Keratinocyte (primary cell): ENCODE measurements around the gene ABCC4. TPM values are rescaled to one million over a fixed set of nuclear protein-coding genes. Genes with fewer than 3 reads are reported as not detected.

ENCODE experiments used
- DNase-seq: peaks from one replicate; pipeline ENCODE4 v3.0.0-alpha.2; 2011; ENCODE audit warnings: low read depth, missing footprints, low spot score
- FAIRE-seq: peaks from 2 replicates; lab custom pipeline; 2011; peaks lifted over from hg19 to GRCh38; lab: Jason Lieb, UNC
- H2AFZ ChIP-seq: 2 replicates; pipeline ENCODE4 v1.6.0; 2012; ENCODE audit warnings: low read length, control low read depth, inconsistent platforms; ENCODE audit not compliant: control insufficient read depth
- H3K27ac ChIP-seq: 2 replicates; pipeline ENCODE4 v1.5.1; 2011; ENCODE audit warnings: low read length; ENCODE audit not compliant: control insufficient read depth, insufficient read depth
- H3K27me3 ChIP-seq: 3 replicates; pipeline ENCODE4 v1.6.0; 2011; ENCODE audit warnings: low read length; ENCODE audit not compliant: control insufficient read depth, insufficient read depth; ENCODE audit errors: extremely low read depth
- H3K36me3 ChIP-seq, 2 experiments: 2 replicates in 1 of 2; 3 replicates in 1 of 2; pipeline ENCODE4 v1.5.1; 2011; ENCODE audit warnings: low read length in 2 of 2, mild to moderate bottlenecking in 1 of 2; ENCODE audit not compliant: control insufficient read depth in 2 of 2, insufficient read depth in 2 of 2; ENCODE audit errors: extremely low read depth in 1 of 2
- H3K4me1 ChIP-seq: 3 replicates; pipeline ENCODE4 v1.5.1; 2011; ENCODE audit warnings: low read length; ENCODE audit not compliant: control insufficient read depth, insufficient read depth; ENCODE audit errors: extremely low read depth
- H3K4me2 ChIP-seq: 3 replicates; pipeline ENCODE4 v1.6.0; 2011; ENCODE audit warnings: low read depth, low read length; ENCODE audit not compliant: control insufficient read depth, insufficient read depth; ENCODE audit errors: extremely low read depth
- H3K4me3 ChIP-seq, 3 experiments: fragments of 200-600 bp in 1 of 3; sonication (generic) in 1 of 3; 2 replicates in 2 of 3; 3 replicates in 1 of 3; pipeline ENCODE4 v1.5.1; 2011 to 2016; ENCODE audit warnings: low read length in 3 of 3, mild to moderate bottlenecking in 3 of 3, control low read depth in 2 of 3, inconsistent platforms in 1 of 3, low read depth in 1 of 3, mixed read lengths in 1 of 3, mixed run types in 1 of 3, moderate library complexity in 1 of 3; ENCODE audit not compliant: control insufficient read depth in 2 of 3, insufficient read depth in 2 of 3; ENCODE audit errors: extremely low read depth in 1 of 3
- H3K79me2 ChIP-seq: 2 replicates; pipeline ENCODE4 v1.6.0; 2012; ENCODE audit warnings: low read length; ENCODE audit not compliant: control insufficient read depth, insufficient read depth
- H3K9ac ChIP-seq: 3 replicates; pipeline ENCODE4 v1.6.0; 2011; ENCODE audit warnings: low read length; ENCODE audit not compliant: control insufficient read depth, insufficient read depth; ENCODE audit errors: extremely low read depth
- H3K9me1 ChIP-seq: 3 replicates; pipeline ENCODE4 v1.6.0; 2011; ENCODE audit warnings: low read length; ENCODE audit not compliant: control insufficient read depth, insufficient read depth; ENCODE audit errors: extremely low read depth
- H3K9me3 ChIP-seq: 2 replicates; pipeline ENCODE4 v1.5.1; 2012; ENCODE audit warnings: low read depth, low read length; ENCODE audit not compliant: control insufficient read depth
- H4K20me1 ChIP-seq: 3 replicates; pipeline ENCODE4 v1.6.0; 2011; ENCODE audit warnings: low read length; ENCODE audit not compliant: control insufficient read depth, insufficient read depth; ENCODE audit errors: extremely low read depth
- EZH2 ChIP-seq: IDR thresholded peaks from one replicate; pipeline ENCODE4 v1.6.1; 2012; ENCODE audit warnings: inconsistent platforms, mild to moderate bottlenecking, low read length, moderate library complexity
- dilution Hi-C: fragments of 300-500 bp; cut with MboI; formaldehyde crosslinking; loops from one replicate; pipeline ENCODE4 v1.7.0; 2020; ENCODE audit warnings: low sequenced_read_pairs; ENCODE audit not compliant: extremely low pct_ligation_motif_present
- polyA plus RNA-seq, 5 experiments: library from polyadenylated mRNA; depleted of rRNA in 3 of 5; stranded (reverse) in 3 of 5; stranded (forward) in 1 of 5; unstranded in 1 of 5; fragments of >200 nt; gene quantifications; 1 replicate in 1 of 5; 2 replicates in 3 of 5; 3 replicates in 1 of 5; pipeline versions ENCODE4 v1.2.1 to v1.2.3, GENCODE V29; 2011 to 2012; ENCODE audit warnings: missing spikeins in 2 of 5, low read depth in 1 of 5, low replicate concordance in 1 of 5
- TF ChIP-seq, protein P1 (sequence below), 3 experiments: IDR thresholded peaks in 1 of 3; conservative IDR thresholded peaks in 1 of 3; optimal IDR thresholded peaks in 1 of 3; 2 replicates in 2 of 3; 3 replicates in 1 of 3; pipeline versions ENCODE3 to v1.5.1; 2011; ENCODE audit warnings: low read length in 3 of 3, mild to moderate bottlenecking in 3 of 3, moderate library complexity in 2 of 3, control low read depth in 1 of 3, inconsistent platforms in 1 of 3; ENCODE audit not compliant: insufficient read depth in 2 of 3; ENCODE audit errors: extremely low read depth in 1 of 3

The ABCC4 gene
- polyA plus RNA-seq, 1 donor (not counting 4 experiments of a cell fraction or from before 2014, with no cell fraction given) = 13.8 TPM

DNA sequence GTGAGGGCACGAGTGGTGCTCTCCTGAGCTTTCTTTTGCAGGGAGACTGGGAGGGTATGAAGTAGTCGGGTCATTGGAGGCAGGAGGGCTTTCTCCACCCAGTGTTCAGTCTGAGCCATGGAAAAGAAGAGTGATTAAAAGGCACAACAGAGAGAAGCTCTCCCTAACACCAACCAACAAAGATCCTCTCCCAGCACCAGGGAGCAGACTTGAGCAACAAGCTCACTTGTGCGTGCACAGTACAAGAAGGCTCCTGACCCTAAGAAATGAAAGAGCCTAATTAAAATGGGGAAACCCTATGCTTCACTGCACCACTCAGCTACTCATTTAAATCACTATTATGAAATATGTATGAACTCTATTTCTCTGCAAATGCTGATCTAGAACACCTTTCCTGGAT, 312.6 kb downstream of the ABCC4 start:
- H3K79me2 ChIP-seq = no peaks in the 10 kb centered on the region
- no peak overlapping the region for H3K9ac ChIP-seq
- no peak overlapping the region for H3K4me3 ChIP-seq
- no peaks in the 10 kb centered on the region for H4K20me1 ChIP-seq
- H3K9me1 ChIP-seq = no peaks in the 10 kb centered on the region
- TF ChIP-seq, protein P1, sequence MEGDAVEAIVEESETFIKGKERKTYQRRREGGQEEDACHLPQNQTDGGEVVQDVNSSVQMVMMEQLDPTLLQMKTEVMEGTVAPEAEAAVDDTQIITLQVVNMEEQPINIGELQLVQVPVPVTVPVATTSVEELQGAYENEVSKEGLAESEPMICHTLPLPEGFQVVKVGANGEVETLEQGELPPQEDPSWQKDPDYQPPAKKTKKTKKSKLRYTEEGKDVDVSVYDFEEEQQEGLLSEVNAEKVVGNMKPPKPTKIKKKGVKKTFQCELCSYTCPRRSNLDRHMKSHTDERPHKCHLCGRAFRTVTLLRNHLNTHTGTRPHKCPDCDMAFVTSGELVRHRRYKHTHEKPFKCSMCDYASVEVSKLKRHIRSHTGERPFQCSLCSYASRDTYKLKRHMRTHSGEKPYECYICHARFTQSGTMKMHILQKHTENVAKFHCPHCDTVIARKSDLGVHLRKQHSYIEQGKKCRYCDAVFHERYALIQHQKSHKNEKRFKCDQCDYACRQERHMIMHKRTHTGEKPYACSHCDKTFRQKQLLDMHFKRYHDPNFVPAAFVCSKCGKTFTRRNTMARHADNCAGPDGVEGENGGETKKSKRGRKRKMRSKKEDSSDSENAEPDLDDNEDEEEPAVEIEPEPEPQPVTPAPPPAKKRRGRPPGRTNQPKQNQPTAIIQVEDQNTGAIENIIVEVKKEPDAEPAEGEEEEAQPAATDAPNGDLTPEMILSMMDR (optimal IDR thresholded peaks at IDR 0.05 in 1 of 3, IDR thresholded peaks at IDR 0.05 in 1 of 3, conservative IDR thresholded peaks at IDR 0.05 in 1 of 3; ENCODE audit: extremely low read depth in 1 of 3, insufficient read depth in 2 of 3, low read length in 3 of 3) = peak in 2 of 3 experiments; percentile 33 to 38
- no peak for TF ChIP-seq EZH2
- no peaks in the 10 kb centered on the region for H3K9me3 ChIP-seq
- H3K36me3 ChIP-seq = no peaks in the 10 kb centered on the region
- no peak overlapping the region for H2AFZ ChIP-seq
- dilution Hi-C loops = no loop called here
- H3K27ac ChIP-seq = no peak overlapping the region
- no peak for FAIRE-seq
- no peak overlapping the region for H3K4me2 ChIP-seq
- no peak for DNase-seq
- no peaks in the 10 kb centered on the region for H3K4me1 ChIP-seq
- H3K27me3 ChIP-seq = no peaks in the 10 kb centered on the region

DNA sequence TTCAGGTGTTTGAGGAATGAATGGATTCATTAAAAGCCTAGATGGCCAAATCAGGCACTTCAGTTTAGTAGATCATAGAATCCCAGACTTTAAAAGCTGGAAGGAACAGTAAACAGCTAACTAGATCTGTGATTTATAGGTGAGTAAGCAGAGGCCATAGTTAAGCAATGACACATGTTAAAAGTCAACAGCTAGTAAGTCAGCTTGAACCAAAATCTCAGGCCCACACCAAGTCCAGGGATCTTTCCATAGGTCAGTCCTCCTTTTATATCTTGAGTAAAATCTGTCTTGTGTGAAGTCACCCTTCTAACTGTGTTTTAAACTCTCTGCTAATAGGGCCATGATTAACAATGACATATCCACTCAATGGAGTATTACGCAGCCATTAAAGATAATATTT, 313.4 kb downstream of the ABCC4 start:
- TF ChIP-seq, protein P1 (optimal IDR thresholded peaks at IDR 0.05 in 1 of 3, IDR thresholded peaks at IDR 0.05 in 1 of 3, conservative IDR thresholded peaks at IDR 0.05 in 1 of 3; ENCODE audit: extremely low read depth in 1 of 3, insufficient read depth in 2 of 3, low read length in 3 of 3) = no peak
- no peak for TF ChIP-seq EZH2
- Histone ChIP-seq H3K27me3 (no peaks in the 10 kb centered on the region), H3K27ac (no peak overlapping the region), H3K4me1 (no peaks in the 10 kb centered on the region), H3K9ac (no peak overlapping the region), H3K36me3 (no peaks in the 10 kb centered on the region), H3K9me3 (no peaks in the 10 kb centered on the region), H3K79me2 (no peaks in the 10 kb centered on the region), H3K4me3 (no peak overlapping the region), H3K9me1 (no peaks in the 10 kb centered on the region), H2AFZ (no peak overlapping the region), H3K4me2 (no peak overlapping the region), H4K20me1 (no peaks in the 10 kb centered on the region)
- FAIRE-seq = no peak
- no peak for DNase-seq
- dilution Hi-C loops = no loop called here
